ENCODE data around the gene PCDH10. TPM values are rescaled to one million over a fixed set of nuclear protein-coding genes. Genes with fewer than 3 reads are reported as not detected.

The PCDH10 gene
- total RNA-seq, 3 donors from 2014 or later (not counting 1 experiment from before 2014, with no cell fraction given) = not detected

DNA sequence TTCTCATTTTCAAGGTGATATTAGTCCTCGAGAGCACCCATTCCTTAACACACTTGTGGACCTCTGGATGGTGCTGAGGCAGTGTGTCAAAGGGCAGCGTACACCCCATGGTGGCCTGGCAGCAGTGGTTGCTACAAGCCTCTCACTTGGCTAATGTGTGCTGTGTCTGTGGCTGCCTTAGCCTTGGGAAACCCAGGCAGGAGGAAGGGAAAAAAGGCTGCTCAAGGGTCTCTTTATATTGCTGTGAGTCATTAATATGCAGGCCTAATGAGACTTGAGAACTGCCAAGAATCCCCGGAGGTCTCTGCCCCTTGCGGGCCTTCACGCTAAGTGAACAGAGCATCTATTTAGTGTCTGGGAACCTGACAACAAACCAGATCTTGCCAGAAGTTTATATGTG lies 7.0 kb downstream of the PCDH10 start:
- 79% methylated on average over 5 of the region's 5 CpGs for WGBS (ENCODE audit: insufficient coverage)
- peaks cover 7 to 12% of the 10 kb centered on the region in 2 donors for H3K27me3 Mint-ChIP-seq (ENCODE audit: low read depth in 2 of 2)
- Histone ChIP-seq H3K4me1 (ENCODE audit: control insufficient read depth, insufficient read depth, low read length) (peaks cover 4% of the 10 kb centered on the region), H3K27ac (ENCODE audit: low read length) (no peak overlapping the region), H3K36me3 (ENCODE audit: control insufficient read depth, insufficient read depth, low read length) (no peaks in the 10 kb centered on the region), H3K9me3 (ENCODE audit: control insufficient read depth, insufficient read depth, low read length) (peaks cover 4% of the 10 kb centered on the region), H3K27me3 (ENCODE audit: control insufficient read depth, insufficient read depth, low read length) (peaks cover 6% of the 10 kb centered on the region), H3K4me3 (ENCODE audit: low read length) (no peak overlapping the region)
- DNase-seq (no peak), ATAC-seq (no peak)
- no peak overlapping the region for H3K4me3 Mint-ChIP-seq
- H3K9me3 Mint-ChIP-seq = peaks cover 0 to 2% of the 10 kb centered on the region in 2 donors
- no peak overlapping the region for H3K27ac Mint-ChIP-seq
- peaks cover 0 to 5% of the 10 kb centered on the region in 2 donors for H3K4me1 Mint-ChIP-seq
- intact Hi-C loops (cut with micrococcal nuclease) = no loop called here
- TF ChIP-seq, protein P1, sequence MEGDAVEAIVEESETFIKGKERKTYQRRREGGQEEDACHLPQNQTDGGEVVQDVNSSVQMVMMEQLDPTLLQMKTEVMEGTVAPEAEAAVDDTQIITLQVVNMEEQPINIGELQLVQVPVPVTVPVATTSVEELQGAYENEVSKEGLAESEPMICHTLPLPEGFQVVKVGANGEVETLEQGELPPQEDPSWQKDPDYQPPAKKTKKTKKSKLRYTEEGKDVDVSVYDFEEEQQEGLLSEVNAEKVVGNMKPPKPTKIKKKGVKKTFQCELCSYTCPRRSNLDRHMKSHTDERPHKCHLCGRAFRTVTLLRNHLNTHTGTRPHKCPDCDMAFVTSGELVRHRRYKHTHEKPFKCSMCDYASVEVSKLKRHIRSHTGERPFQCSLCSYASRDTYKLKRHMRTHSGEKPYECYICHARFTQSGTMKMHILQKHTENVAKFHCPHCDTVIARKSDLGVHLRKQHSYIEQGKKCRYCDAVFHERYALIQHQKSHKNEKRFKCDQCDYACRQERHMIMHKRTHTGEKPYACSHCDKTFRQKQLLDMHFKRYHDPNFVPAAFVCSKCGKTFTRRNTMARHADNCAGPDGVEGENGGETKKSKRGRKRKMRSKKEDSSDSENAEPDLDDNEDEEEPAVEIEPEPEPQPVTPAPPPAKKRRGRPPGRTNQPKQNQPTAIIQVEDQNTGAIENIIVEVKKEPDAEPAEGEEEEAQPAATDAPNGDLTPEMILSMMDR (IDR thresholded peaks at IDR 0.05) = no peak
- H3K36me3 Mint-ChIP-seq = peaks cover 6% of the 10 kb centered on the region

DNA sequence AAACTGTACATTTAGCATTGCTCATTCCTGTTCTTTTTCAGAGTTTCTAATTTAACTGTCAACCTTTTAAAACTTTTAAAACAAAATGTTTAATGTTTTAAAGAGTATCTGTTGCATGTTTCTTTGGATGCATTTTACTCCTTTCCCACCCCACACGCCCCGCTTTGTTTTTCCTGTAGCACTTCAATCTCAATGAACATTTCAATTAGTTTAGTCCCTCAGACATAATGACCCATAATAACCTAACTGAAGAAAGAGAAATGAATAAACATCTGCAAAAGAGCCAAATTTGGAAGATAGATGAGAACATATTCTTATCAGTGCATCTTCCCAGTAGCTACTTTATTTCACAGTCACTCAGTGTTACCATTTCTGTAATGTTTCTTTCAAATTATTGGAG lies 7.5 kb downstream of the PCDH10 start:
- H3K9me3 Mint-ChIP-seq = peaks cover 0 to 3% of the 10 kb centered on the region in 2 donors
- TF ChIP-seq, protein P1 (IDR thresholded peaks at IDR 0.05) = no peak
- Histone ChIP-seq H3K4me1 (ENCODE audit: control insufficient read depth, insufficient read depth, low read length) (no peaks in the 10 kb centered on the region), H3K36me3 (ENCODE audit: control insufficient read depth, insufficient read depth, low read length) (no peaks in the 10 kb centered on the region), H3K27ac (ENCODE audit: low read length) (no peak overlapping the region), H3K4me3 (ENCODE audit: low read length) (no peak overlapping the region), H3K9me3 (ENCODE audit: control insufficient read depth, insufficient read depth, low read length) (no peaks in the 10 kb centered on the region), H3K27me3 (ENCODE audit: control insufficient read depth, insufficient read depth, low read length) (peaks cover 4% of the 10 kb centered on the region)
- peaks cover 6% of the 10 kb centered on the region for H3K36me3 Mint-ChIP-seq
- H3K4me1 Mint-ChIP-seq = peaks cover 0 to 5% of the 10 kb centered on the region in 2 donors
- WGBS (ENCODE audit: insufficient coverage) = no CpG with 5 or more reads among the region's 2 CpGs
- ATAC-seq = no peak
- H3K4me3 Mint-ChIP-seq = no peak overlapping the region
- peaks cover 7 to 12% of the 10 kb centered on the region in 2 donors for H3K27me3 Mint-ChIP-seq (ENCODE audit: low read depth in 2 of 2)
- no peak overlapping the region for H3K27ac Mint-ChIP-seq
- no peak for DNase-seq
- intact Hi-C loops (cut with micrococcal nuclease) = no loop called here

DNA sequence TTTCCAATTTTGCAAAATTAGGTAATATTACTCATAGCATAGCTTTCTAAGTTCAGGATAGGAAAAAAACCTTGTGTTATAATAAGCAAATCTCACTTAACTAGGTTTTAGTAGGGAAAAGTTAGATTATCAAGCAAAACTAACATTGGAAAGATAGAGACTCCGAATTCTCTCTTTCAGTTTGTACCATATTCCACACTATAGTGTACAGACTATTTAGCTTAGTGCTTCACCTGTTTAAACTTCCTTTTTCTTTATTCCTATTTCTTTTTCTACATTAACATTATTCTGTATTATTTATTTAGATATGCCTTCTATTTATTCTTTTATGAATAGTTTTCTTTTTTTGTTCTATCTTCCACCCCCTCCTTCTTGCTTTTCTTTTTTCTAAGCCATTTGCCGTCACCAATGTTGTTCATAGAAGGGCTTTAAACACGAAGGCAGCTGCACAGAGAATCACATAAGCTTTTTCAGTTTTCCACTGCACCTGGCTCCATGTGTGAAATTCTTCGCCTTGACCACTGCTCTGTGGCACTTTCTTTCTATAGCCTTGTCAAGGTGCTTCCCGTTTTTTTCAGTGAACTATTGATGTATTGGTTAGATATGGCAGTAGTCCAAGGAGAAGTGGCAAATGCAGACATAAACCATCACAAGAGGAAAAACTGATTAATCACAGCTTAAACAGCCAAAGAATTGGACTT lies 8.5 kb downstream of the PCDH10 start:
- H3K27me3 Mint-ChIP-seq (ENCODE audit: low read depth in 2 of 2) = peaks cover 5 to 8% of the 10 kb centered on the region in 2 donors
- H3K27ac Mint-ChIP-seq = no peak overlapping the region
- H3K4me1 Mint-ChIP-seq = peaks cover 0 to 5% of the 10 kb centered on the region in 2 donors
- Histone ChIP-seq H3K27me3 (ENCODE audit: control insufficient read depth, insufficient read depth, low read length) (peaks cover 4% of the 10 kb centered on the region), H3K36me3 (ENCODE audit: control insufficient read depth, insufficient read depth, low read length) (no peaks in the 10 kb centered on the region), H3K9me3 (ENCODE audit: control insufficient read depth, insufficient read depth, low read length) (no peaks in the 10 kb centered on the region), H3K4me3 (ENCODE audit: low read length) (no peak overlapping the region), H3K27ac (ENCODE audit: low read length) (no peak overlapping the region), H3K4me1 (ENCODE audit: control insufficient read depth, insufficient read depth, low read length) (no peaks in the 10 kb centered on the region)
- H3K4me3 Mint-ChIP-seq = no peak overlapping the region
- H3K9me3 Mint-ChIP-seq = peaks cover 0 to 3% of the 10 kb centered on the region in 2 donors
- intact Hi-C loops (cut with micrococcal nuclease) = no loop called here
- DNase-seq (no peak), ATAC-seq (no peak)
- TF ChIP-seq, protein P1 (IDR thresholded peaks at IDR 0.05) = no peak
- peaks cover 6% of the 10 kb centered on the region for H3K36me3 Mint-ChIP-seq
- 19% methylated on average over 3 of the region's 5 CpGs for WGBS (ENCODE audit: insufficient coverage)

DNA sequence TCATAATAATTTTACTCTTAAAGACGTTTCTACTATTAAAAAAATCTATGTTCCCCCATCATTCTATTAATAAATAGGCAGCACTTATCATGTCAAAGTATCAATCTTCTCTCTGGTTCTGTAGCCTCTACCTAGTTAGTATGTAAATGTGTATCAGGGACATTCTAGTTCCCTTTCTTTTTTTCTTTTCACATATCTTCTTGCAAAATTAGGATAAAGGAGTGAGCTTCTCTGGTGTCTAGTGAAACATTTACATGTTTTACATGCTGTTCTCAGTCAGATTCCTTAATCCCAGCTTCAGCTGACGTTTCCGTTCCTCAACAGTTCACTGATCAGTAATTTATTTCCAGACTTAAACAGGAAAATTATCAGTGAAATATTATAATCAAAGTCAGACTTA lies 11.8 kb downstream of the PCDH10 start:
- Mint-ChIP-seq H3K36me3 (no peaks in the 10 kb centered on the region), H3K4me1 (no peaks in the 10 kb centered on the region), H3K27ac (no peak overlapping the region), H3K4me3 (no peak overlapping the region), H3K27me3 (ENCODE audit: low read depth in 2 of 2) (no peaks in the 10 kb centered on the region), H3K9me3 (peaks cover 0 to 3% of the 10 kb centered on the region in 2 donors)
- Histone ChIP-seq H3K36me3 (ENCODE audit: control insufficient read depth, insufficient read depth, low read length) (no peaks in the 10 kb centered on the region), H3K4me1 (ENCODE audit: control insufficient read depth, insufficient read depth, low read length) (no peaks in the 10 kb centered on the region), H3K9me3 (ENCODE audit: control insufficient read depth, insufficient read depth, low read length) (no peaks in the 10 kb centered on the region), H3K27me3 (ENCODE audit: control insufficient read depth, insufficient read depth, low read length) (no peaks in the 10 kb centered on the region), H3K4me3 (ENCODE audit: low read length) (no peak overlapping the region), H3K27ac (ENCODE audit: low read length) (no peak overlapping the region)
- no CpG with 5 or more reads among the region's 3 CpGs for WGBS (ENCODE audit: insufficient coverage)
- intact Hi-C loops (cut with micrococcal nuclease) = no loop called here
- TF ChIP-seq, protein P1 (IDR thresholded peaks at IDR 0.05) = no peak
- ATAC-seq (no peak), DNase-seq (no peak)
